CD14-positive monocyte (primary cell): ENCODE measurements around the gene DENND1A. TPM values are rescaled to one million over a fixed set of nuclear protein-coding genes. Genes with fewer than 3 reads are reported as not detected.
"Not testable (repeated sequence)": the region's sequence is repeated elsewhere in the genome, so short reads cannot be mapped to it uniquely, and the experiment has no call there.

Experiments
- DNase-seq, 3 donors: peaks; one replicate each; pipeline ENCODE4 v3.0.0-alpha.2; 2011 to 2022
- H2AFZ ChIP-seq: 2 replicates; pipeline ENCODE4 v1.6.0; 2012; ENCODE audit warnings: mild to moderate bottlenecking, low read depth, low read length, inconsistent platforms; ENCODE audit not compliant: insufficient read depth, poor library complexity, severe bottlenecking
- H3K27ac ChIP-seq, 2 donors: 1 replicate in 1 of 2; 2 replicates in 1 of 2; pipeline ENCODE4 v1.5.1; 2012 to 2013; ENCODE audit warnings: low read length in 2 of 2, control low read depth in 1 of 2, inconsistent platforms in 1 of 2, low read depth in 1 of 2, mild to moderate bottlenecking in 1 of 2
- H3K27me3 ChIP-seq, 2 donors: one replicate each; pipeline versions ENCODE4 v1.6.0 to v1.6.1; 2011 to 2013; ENCODE audit warnings: low read length in 2 of 2; ENCODE audit not compliant: control insufficient read depth in 2 of 2, insufficient read depth in 2 of 2
- H3K36me3 ChIP-seq, 2 donors: replicated peaks in 1 of 2; 1 replicate in 1 of 2; 2 replicates in 1 of 2; pipeline versions ENCODE4 v1.5.1 to v1.6.1; 2012 to 2013; ENCODE audit warnings: low read length in 2 of 2, control low read depth in 1 of 2, inconsistent platforms in 1 of 2, mild to moderate bottlenecking in 1 of 2; ENCODE audit not compliant: insufficient read depth in 2 of 2, control insufficient read depth in 1 of 2
- H3K4me1 ChIP-seq, 2 donors: 1 replicate in 1 of 2; 2 replicates in 1 of 2; pipeline versions ENCODE4 v1.5.1 to v1.6.1; 2012 to 2013; ENCODE audit warnings: low read length in 2 of 2, control low read depth in 1 of 2, inconsistent platforms in 1 of 2, mild to moderate bottlenecking in 1 of 2, moderate library complexity in 1 of 2; ENCODE audit not compliant: insufficient read depth in 2 of 2, control insufficient read depth in 1 of 2
- H3K4me2 ChIP-seq: replicated peaks from 2 replicates; pipeline ENCODE3; 2012; ENCODE audit warnings: low read length, moderate library complexity, mild to moderate bottlenecking; ENCODE audit not compliant: poor library complexity, severe bottlenecking; ENCODE audit errors: extremely low read depth
- H3K4me3 ChIP-seq, 3 experiments: fragments of 200-600 bp in 1 of 3; sonication (generic) in 1 of 3; replicated peaks in 1 of 3; 1 replicate in 2 of 3; 2 replicates in 1 of 3; pipeline ENCODE4 v1.5.1; 2011 to 2013; ENCODE audit warnings: low read length in 3 of 3, mild to moderate bottlenecking in 3 of 3, control low read depth in 2 of 3, low read depth in 2 of 3, inconsistent platforms in 1 of 3, moderate library complexity in 1 of 3
- H3K79me2 ChIP-seq: 2 replicates; pipeline ENCODE4 v1.6.0; 2012; ENCODE audit warnings: mild to moderate bottlenecking, control low read depth, inconsistent platforms, low read length, moderate library complexity; ENCODE audit not compliant: insufficient read depth
- H3K9ac ChIP-seq: 2 replicates; pipeline ENCODE4 v1.6.0; 2017; ENCODE audit warnings: low read length, mild to moderate bottlenecking; ENCODE audit not compliant: insufficient read depth, poor library complexity, severe bottlenecking
- H3K9me3 ChIP-seq, 2 donors: replicated peaks in 1 of 2; 1 replicate in 1 of 2; 2 replicates in 1 of 2; pipeline versions ENCODE4 v1.5.1 to v1.6.1; 2012 to 2013; ENCODE audit warnings: low read length in 2 of 2, control low read depth in 1 of 2; ENCODE audit not compliant: control insufficient read depth in 1 of 2, insufficient read depth in 1 of 2
- H4K20me1 ChIP-seq: 2 replicates; pipeline ENCODE4 v1.6.0; 2012; ENCODE audit warnings: mild to moderate bottlenecking, low read length, control low read depth, moderate library complexity; ENCODE audit not compliant: insufficient read depth
- H3K27ac Mint-ChIP-seq, 7 donors: one replicate each; pipeline ENCODE4 v1.8.0; 2020; ENCODE audit warnings: mild to moderate bottlenecking in 7 of 7, mixed read lengths in 7 of 7, moderate library complexity in 6 of 7, inconsistent platforms in 2 of 7
- H3K27me3 Mint-ChIP-seq, 3 donors: one replicate each; pipeline ENCODE4 v1.8.0; 2021 to 2022; ENCODE audit warnings: low read depth in 3 of 3, mild to moderate bottlenecking in 3 of 3, mixed read lengths in 3 of 3, moderate library complexity in 3 of 3, inconsistent platforms in 1 of 3
- H3K36me3 Mint-ChIP-seq, 2 donors: one replicate each; pipeline ENCODE4 v1.8.0; 2020; ENCODE audit warnings: mixed read lengths in 2 of 2, inconsistent platforms in 1 of 2, mild to moderate bottlenecking in 1 of 2
- H3K4me1 Mint-ChIP-seq: one replicate; pipeline ENCODE4 v1.8.0; 2020; ENCODE audit warnings: mild to moderate bottlenecking, mixed read lengths
- H3K4me3 Mint-ChIP-seq, 2 donors: one replicate each; pipeline ENCODE4 v1.8.0; 2020; ENCODE audit warnings: mild to moderate bottlenecking in 2 of 2, mixed read lengths in 2 of 2, moderate library complexity in 1 of 2
- H3K9me3 Mint-ChIP-seq, 7 donors: one replicate each; pipeline ENCODE4 v1.8.0; 2020 to 2022; ENCODE audit warnings: mixed read lengths in 7 of 7, mild to moderate bottlenecking in 6 of 7, moderate library complexity in 6 of 7, inconsistent platforms in 2 of 7
- CTCF ChIP-seq: fragments of 200-600 bp; IDR thresholded peaks from one replicate; pipeline ENCODE4 v1.8.0; 2022; ENCODE audit warnings: antibody characterized with exemption, mild to moderate bottlenecking
- WGBS: methylation state at CpG from one replicate; pipeline ENCODE4 v1.1.5; 2013; ENCODE audit warnings: missing lambda C conversion rate; ENCODE audit not compliant: insufficient coverage; 5-methylcytosine and 5-hydroxymethylcytosine counted together
- intact Hi-C, 2 donors: fragments of 100-400 bp; cut with micrococcal nuclease; formaldehyde crosslinking; loops; one replicate each; pipeline versions ENCODE4 v1.15.0 to v1.15.1; 2023
- polyA minus RNA-seq: library from RNA; depleted of rRNA, polyadenylated mRNA; stranded (reverse); fragments of >200 nt; gene quantifications from 2 replicates; pipeline ENCODE4 v1.2.3, GENCODE V29; 2012
- polyA plus RNA-seq, 3 donors: library from polyadenylated mRNA; depleted of rRNA in 1 of 3; unstranded in 2 of 3; stranded (reverse) in 1 of 3; fragments of 300-500 nt in 2 of 3; fragments of >200 nt in 1 of 3; fragmentation: Illumina TruSeq in 2 of 3; gene quantifications; 1 replicate in 2 of 3; 2 replicates in 1 of 3; pipeline ENCODE4 v1.2.3, GENCODE V29; 2012 to 2021
- total RNA-seq, 12 experiments: library from RNA in 1 of 12; stranded (reverse) in 1 of 12; fragments of 120-200 nt in 1 of 12; gene quantifications; one replicate each; pipeline ENCODE4 v1.2.4 and lab custom pipeline; 2013 to 2026; ENCODE audit warnings: mixed read lengths in 6 of 12, inconsistent platforms in 1 of 12

Gene DENND1A
- 44.3 TPM for total RNA-seq (2013)
- polyA plus RNA-seq (10 to 100 TPM; 24.8 to 73.0 (median 29.4) TPM), polyA minus RNA-seq (104 and 167 TPM in 2 replicates), total RNA-seq (lab: John Stamatoyannopoulos, UW) (27.3 to 125 (median 83.6) reads per million in 11 experiments)

- 6% methylated on average over 67 of the region's 83 CpGs for WGBS
- Histone ChIP-seq H4K20me1 (peaks cover 41% of the 10 kb centered on the region), H3K36me3 (no peaks in the 10 kb centered on the region), H3K9me3 (no peaks in the 10 kb centered on the region), H3K9ac (peak within 1 kb of the TSS; percentile 84), H3K4me2 (peak within 1 kb of the TSS; percentile 85), H2AFZ (peak within 1 kb of the TSS; percentile 72), H3K4me1 (peaks cover 46 to 47% of the 10 kb centered on the region in 2 donors), H3K4me3 (peak within 1 kb of the TSS; percentile 61 to 95 (median 69)), H3K79me2 (peaks cover 45% of the 10 kb centered on the region), H3K27ac (peak within 1 kb of the TSS; percentile 77 to 86), H3K27me3 (no peaks in the 10 kb centered on the region)
- H3K4me1 Mint-ChIP-seq, result peaks cover 46% of the 10 kb centered on the region
- no peak for TF ChIP-seq CTCF
- peak; percentile 82 to 87 (median 83) for DNase-seq
- H3K4me3 Mint-ChIP-seq, result peak within 1 kb of the TSS; percentile 93 to 95
- H3K36me3 Mint-ChIP-seq, result peaks cover 2 to 6% of the 10 kb centered on the region in 2 donors
- peaks cover 4 to 6% (median 6%) of the 10 kb centered on the region in 3 donors for H3K27me3 Mint-ChIP-seq
- intact Hi-C loops, result loop anchor here (5.0 to 10.0 kb wide), 3 partner anchors 63 to 95 kb away; no protein-coding TSS in a partner anchor
- H3K27ac Mint-ChIP-seq, result peak within 1 kb of the TSS; percentile 84 to 96 (median 92)
- no peaks in the 10 kb centered on the region for H3K9me3 Mint-ChIP-seq
Measured at GRCh38 chr9:123929870-123930831, at the start of gene DENND1A. Gene DENND1A (minus strand): TSS chr9:123930126. CDS start chr9:123929905, 221 bp downstream.

- H3K27ac Mint-ChIP-seq, result peak overlapping the region in 1 of 7 donors; percentile 47
- intact Hi-C loops, result loop anchor here in 1 of 2 donors (2.0 kb wide), 1 partner anchor 16 kb away; no protein-coding TSS in a partner anchor
- peaks cover 13 to 18% (median 16%) of the 10 kb centered on the region in 7 donors for H3K9me3 Mint-ChIP-seq
- peaks cover 22 to 40% (median 38%) of the 10 kb centered on the region in 3 donors for H3K27me3 Mint-ChIP-seq
- no peak overlapping the region for H3K9ac ChIP-seq
- H3K27ac ChIP-seq, result no peak overlapping the region
- H3K4me2 ChIP-seq, result no peak overlapping the region
- H3K4me1 Mint-ChIP-seq, result no peaks in the 10 kb centered on the region
- H3K9me3 ChIP-seq, result peaks cover 13 to 15% of the 10 kb centered on the region in 2 donors
- H3K4me1 ChIP-seq, result no peaks in the 10 kb centered on the region
- TF ChIP-seq CTCF, result no peak
- H3K4me3 Mint-ChIP-seq, result peak overlapping the region in 1 of 2 donors; percentile 40
- no peak overlapping the region for H3K4me3 ChIP-seq
- no peak for DNase-seq
- no peaks in the 10 kb centered on the region for H3K36me3 ChIP-seq
- no peak overlapping the region for H2AFZ ChIP-seq
- peaks cover 2 to 10% of the 10 kb centered on the region in 2 donors for H3K36me3 Mint-ChIP-seq
- peaks cover 9 to 22% of the 10 kb centered on the region in 2 donors for H3K27me3 ChIP-seq
- 100% methylated on average over 4 of the region's 5 CpGs for WGBS
- H4K20me1 ChIP-seq, result no peaks in the 10 kb centered on the region
- H3K79me2 ChIP-seq, result no peaks in the 10 kb centered on the region
Measured at GRCh38 chr9:123978981-123979380, 49.1 kb upstream of the DENND1A start.

GRCh38 chr9:123976579-123976978 is 46.7 kb upstream of the DENND1A start:
- H3K36me3 Mint-ChIP-seq, H3K4me3 ChIP-seq, H3K79me2 ChIP-seq, H3K9ac ChIP-seq, H3K4me3 Mint-ChIP-seq, H3K4me1 ChIP-seq, H3K36me3 ChIP-seq, H3K4me2 ChIP-seq, intact Hi-C loops, H3K27ac ChIP-seq, H4K20me1 ChIP-seq, H3K27ac Mint-ChIP-seq, DNase-seq, H3K4me1 Mint-ChIP-seq, H2AFZ ChIP-seq: not testable (repeated sequence)
- Histone ChIP-seq H3K9me3 (peaks cover 22 to 27% of the 10 kb centered on the region in 2 donors), H3K27me3 (peaks cover 9 to 19% of the 10 kb centered on the region in 2 donors)
- H3K27me3 Mint-ChIP-seq, result peaks cover 19 to 29% (median 25%) of the 10 kb centered on the region in 3 donors
- peaks cover 13 to 18% (median 16%) of the 10 kb centered on the region in 7 donors for H3K9me3 Mint-ChIP-seq
- no CpG with 5 or more reads among the region's 9 CpGs for WGBS
